ENCODE measurements around the gene POLL.

POLL gene

GRCh38 chr10:101559596-101560297 is 28.3 kb downstream of the POLL start:
- no peak for DNase-seq

GRCh38 chr10:101558671-101559595 is 29.1 kb downstream of the POLL start:
- no peak for DNase-seq

- DNase-seq, result no peak
Measured at GRCh38 chr10:101558204-101558603, 29.9 kb downstream of the POLL start.

- no peak for DNase-seq
Measured at GRCh38 chr10:101557541-101557940, 30.5 kb downstream of the POLL start.

- DNase-seq, result no peak
Measured at GRCh38 chr10:101552442-101552841, 35.6 kb downstream of the POLL start.

- DNase-seq, result no peak
Measured at GRCh38 chr10:101550965-101551364, 37.1 kb downstream of the POLL start.

GRCh38 chr10:101545898-101546297 is 42.2 kb downstream of the POLL start:
- no peak for DNase-seq

GRCh38 chr10:101538446-101538845 is 49.6 kb downstream of the POLL start:
- DNase-seq, result no peak

- DNase-seq, result no peak
Measured at GRCh38 chr10:101536800-101537199, 51.3 kb downstream of the POLL start.

GRCh38 chr10:101535949-101536348 is 52.1 kb downstream of the POLL start:
- DNase-seq, result no peak

GRCh38 chr10:101529725-101530553 is 58.1 kb downstream of the POLL start:
- no peak for DNase-seq

GRCh38 chr10:101529207-101529606 is 58.9 kb downstream of the POLL start:
- DNase-seq, result no peak
